PC-9 (cell line): Measurements from ENCODE around the gene PCNT. TPM values are rescaled to one million over a fixed set of nuclear protein-coding genes. Genes with fewer than 3 reads are reported as not detected.
"Not testable (repeated sequence)": the region's sequence is repeated elsewhere in the genome, so short reads cannot be mapped to it uniquely, and the experiment has no call there.

Experiments used
- BruUV-seq: library from RNA; stranded (reverse); fragments of 400-500 nt; replicated peaks from 2 replicates; lab custom pipeline; 2021; lab: Mats Ljungman, UMichigan
- CTCF ChIA-PET: fragments of 300-600 bp; sonication (Branson Sonifier 250); formaldehyde crosslinking; loops from one replicate; lab custom pipeline; 2022; ENCODE audit warnings: antibody characterized with exemption; lab: Charles Lee
- POLR2A ChIA-PET: fragments of 300-600 bp; sonication (Branson Sonifier 250); formaldehyde crosslinking; loops from one replicate; lab custom pipeline; 2022; ENCODE audit warnings: antibody characterized with exemption; ENCODE audit not compliant: unreplicated experiment; lab: Charles Lee
- DNase-seq, 2 experiments: peaks; one replicate each; pipeline versions ENCODE4 v3.0.0 to v3.0.0-alpha.2; 2015 to 2022; ENCODE audit warnings: mixed read lengths in 1 of 2
- H2AFZ ChIP-seq: fragments of 200-600 bp; sonication (generic); 2 replicates; pipeline ENCODE4 v1.8.1; 2017; ENCODE audit warnings: antibody characterized with exemption
- H3F3A ChIP-seq: fragments of 200-600 bp; sonication (generic); 2 replicates; pipeline ENCODE4 v1.8.1; 2017; ENCODE audit warnings: antibody characterized with exemption, mild to moderate bottlenecking, low read depth; ENCODE audit not compliant: insufficient read depth
- H3K27ac ChIP-seq: fragments of 200-600 bp; sonication (generic); 2 replicates; pipeline ENCODE4 v1.6.1; 2016; ENCODE audit warnings: mixed run types
- H3K27me3 ChIP-seq: fragments of 200-600 bp; sonication (generic); 2 replicates; pipeline ENCODE4 v1.6.1; 2016; ENCODE audit warnings: low read depth, mixed run types; ENCODE audit not compliant: insufficient read depth
- H3K36me3 ChIP-seq: fragments of 200-600 bp; sonication (generic); 2 replicates; pipeline ENCODE4 v1.6.1; 2016; ENCODE audit warnings: low read depth, mixed run types
- H3K4me1 ChIP-seq: fragments of 200-600 bp; sonication (generic); replicated peaks from 2 replicates; pipeline ENCODE4 v1.6.1; 2016; ENCODE audit warnings: mixed run types; ENCODE audit not compliant: insufficient read depth
- H3K4me2 ChIP-seq: fragments of 200-600 bp; sonication (generic); 2 replicates; pipeline ENCODE4 v1.6.1; 2017; ENCODE audit warnings: mixed run types
- H3K4me3 ChIP-seq: fragments of 200-600 bp; sonication (generic); 2 replicates; pipeline ENCODE4 v1.6.1; 2016; ENCODE audit warnings: mixed run types
- H3K79me2 ChIP-seq: fragments of 200-600 bp; sonication (generic); 2 replicates; pipeline ENCODE4 v1.6.1; 2017; ENCODE audit warnings: low read depth, mixed run types
- H3K9me2 ChIP-seq: fragments of 200-600 bp; sonication (generic); 2 replicates; pipeline ENCODE4 v1.8.1; 2017; ENCODE audit warnings: mild to moderate bottlenecking; ENCODE audit not compliant: insufficient read depth
- H3K9me3 ChIP-seq: fragments of 200-600 bp; sonication (generic); 2 replicates; pipeline ENCODE4 v1.8.1; 2016; ENCODE audit warnings: low read depth; ENCODE audit not compliant: insufficient read depth
- H4K20me1 ChIP-seq: fragments of 200-600 bp; sonication (generic); 2 replicates; pipeline ENCODE4 v1.8.1; 2017; ENCODE audit not compliant: insufficient read depth
- CTCF ChIP-seq: fragments of 200-600 bp; sonication (generic); conservative IDR thresholded peaks from 2 replicates; pipeline ENCODE4 v1.6.1; 2017; ENCODE audit warnings: mixed run types, antibody characterized with exemption, mild to moderate bottlenecking, moderate library complexity
- EZH2 ChIP-seq: fragments of 200-600 bp; sonication (generic); IDR thresholded peaks from 2 replicates; pipeline ENCODE4 v1.8.0; 2017; ENCODE audit warnings: antibody characterized with exemption, low read depth
- intact Hi-C: fragments of 100-400 bp; cut with micrococcal nuclease; formaldehyde crosslinking; loops from one replicate; pipeline ENCODE4 v1.10.0; 2022; ENCODE audit not compliant: unreplicated experiment
- total RNA-seq: library from RNA; stranded (reverse); gene quantifications from 2 replicates; pipeline ENCODE4 v1.2.3, GENCODE V29; 2021

Gene PCNT
- total RNA-seq, 1 experiment from 2014 or later = 33.4 TPM

- Histone ChIP-seq H3K79me2 (no peaks in the 10 kb centered on the region), H3K27me3 (no peaks in the 10 kb centered on the region), H3F3A (no peaks in the 10 kb centered on the region), H3K4me1 (no peaks in the 10 kb centered on the region), H4K20me1 (no peaks in the 10 kb centered on the region), H3K36me3 (no peaks in the 10 kb centered on the region), H3K4me3 (no peak overlapping the region), H3K4me2 (no peak overlapping the region), H3K9me2 (no peaks in the 10 kb centered on the region), H3K9me3 (no peaks in the 10 kb centered on the region), H3K27ac (no peak overlapping the region), H2AFZ (no peak overlapping the region)
- DNase-seq = peak in 1 of 2 experiments; percentile 58
- POLR2A ChIA-PET = no interaction called here
- intact Hi-C loops = no loop called here
- TF ChIP-seq EZH2 (no peak), CTCF (no peak)
- BruUV-seq = no TSS peak
- CTCF ChIA-PET = interaction anchor here (0.8 kb wide), 1 partner anchor 13 kb away, joined by 4 read pairs; no protein-coding TSS in a partner anchor
Observed at GRCh38 chr21:46307625-46308024, 16.3 kb upstream of the PCNT start.

- no peaks in the 10 kb centered on the region for H3K9me2 ChIP-seq
Observed at GRCh38 chr21:46308431-46308830, 15.5 kb upstream of the PCNT start.

GRCh38 chr21:46310260-46310659 lies 13.7 kb upstream of the PCNT start:
- BruUV-seq, H3K9me3 ChIP-seq, intact Hi-C loops, H3K27me3 ChIP-seq, H3K4me1 ChIP-seq, H3K4me2 ChIP-seq, H3K4me3 ChIP-seq, DNase-seq, H4K20me1 ChIP-seq, H2AFZ ChIP-seq, H3K36me3 ChIP-seq, POLR2A ChIA-PET, CTCF ChIA-PET, H3F3A ChIP-seq, H3K27ac ChIP-seq, H3K9me2 ChIP-seq, H3K79me2 ChIP-seq: not testable (repeated sequence)

More at GRCh38 chr21:46308431-46308830, 15.5 kb upstream of the PCNT start:
- Histone ChIP-seq H3K27me3 (no peaks in the 10 kb centered on the region), H3K4me1 (no peaks in the 10 kb centered on the region), H3K27ac (no peak overlapping the region), H3K4me2 (no peak overlapping the region), H4K20me1 (no peaks in the 10 kb centered on the region), H3K36me3 (no peaks in the 10 kb centered on the region), H3K79me2 (no peaks in the 10 kb centered on the region), H3K4me3 (no peak overlapping the region), H3F3A (no peaks in the 10 kb centered on the region), H2AFZ (no peak overlapping the region), H3K9me3 (no peaks in the 10 kb centered on the region)
- ChIA-PET POLR2A (no interaction called here), CTCF (no interaction called here)
- intact Hi-C loops = no loop called here
- BruUV-seq = no TSS peak
- no peak for TF ChIP-seq EZH2
- TF ChIP-seq CTCF = no peak
- no peak for DNase-seq

GRCh38 chr21:46311568-46311967 lies 12.4 kb upstream of the PCNT start:
- Histone ChIP-seq H3K27ac (no peak overlapping the region), H2AFZ (no peak overlapping the region), H3K4me3 (no peak overlapping the region), H3K4me2 (no peak overlapping the region), H3K79me2 (no peaks in the 10 kb centered on the region), H4K20me1 (no peaks in the 10 kb centered on the region), H3K4me1 (no peaks in the 10 kb centered on the region), H3K27me3 (no peaks in the 10 kb centered on the region), H3K36me3 (no peaks in the 10 kb centered on the region), H3K9me3 (no peaks in the 10 kb centered on the region), H3F3A (no peaks in the 10 kb centered on the region), H3K9me2 (no peaks in the 10 kb centered on the region)
- TF ChIP-seq CTCF = no peak
- TF ChIP-seq EZH2 = no peak
- POLR2A ChIA-PET = no interaction called here
- intact Hi-C loops = no loop called here
- CTCF ChIA-PET = no interaction called here
- no peak for DNase-seq
- no TSS peak for BruUV-seq
